Osteoblast (primary cell): ENCODE measurements around the gene CELF5. TPM values are rescaled to one million over a fixed set of nuclear protein-coding genes. Genes with fewer than 3 reads are reported as not detected.

Source experiments
- DNase-seq: peaks from one replicate; pipeline ENCODE4 v3.0.0; 2011; ENCODE audit warnings: low spot score, mixed read lengths; ENCODE audit not compliant: insufficient read length; ENCODE audit errors: missing footprints
- H2AFZ ChIP-seq: 2 replicates; pipeline ENCODE4 v1.6.0; 2011; ENCODE audit warnings: mild to moderate bottlenecking, low read length
- H3K27ac ChIP-seq: 2 replicates; pipeline ENCODE4 v1.5.1; 2011; ENCODE audit warnings: mild to moderate bottlenecking, low read depth, low read length, moderate library complexity
- H3K27me3 ChIP-seq: 2 replicates; pipeline ENCODE4 v1.6.0; 2012; ENCODE audit warnings: mild to moderate bottlenecking, control low read depth, inconsistent platforms, low read length, moderate library complexity; ENCODE audit not compliant: insufficient read depth
- H3K36me3 ChIP-seq: 2 replicates; pipeline ENCODE4 v1.5.1; 2011; ENCODE audit warnings: mild to moderate bottlenecking, low read length, control low read depth, moderate library complexity; ENCODE audit not compliant: insufficient read depth
- H3K4me1 ChIP-seq: 2 replicates; pipeline ENCODE4 v1.5.1; 2011; ENCODE audit warnings: mild to moderate bottlenecking, low read length, control low read depth, moderate library complexity; ENCODE audit not compliant: insufficient read depth
- H3K4me2 ChIP-seq: 2 replicates; pipeline ENCODE4 v1.6.0; 2011; ENCODE audit warnings: mild to moderate bottlenecking, low read length; ENCODE audit not compliant: insufficient read depth
- H3K4me3 ChIP-seq: fragments of 200-600 bp; sonication (generic); 3 replicates; pipeline ENCODE4 v1.5.1; 2012; ENCODE audit warnings: mild to moderate bottlenecking, low read length, inconsistent platforms; ENCODE audit not compliant: insufficient read depth
- H3K79me2 ChIP-seq: 2 replicates; pipeline ENCODE4 v1.6.0; 2012; ENCODE audit warnings: mild to moderate bottlenecking, low read length, control low read depth, inconsistent platforms; ENCODE audit not compliant: insufficient read depth
- H3K9me3 ChIP-seq: 2 replicates; pipeline ENCODE4 v1.5.1; 2011; ENCODE audit warnings: low read depth, low read length, control low read depth
- H4K20me1 ChIP-seq: 2 replicates; pipeline ENCODE4 v1.6.0; 2012; ENCODE audit warnings: mild to moderate bottlenecking, low read length, control low read depth; ENCODE audit not compliant: insufficient read depth
- CTCF ChIP-seq: IDR thresholded peaks from 2 replicates; pipeline ENCODE4 v1.5.1; 2011; ENCODE audit warnings: mild to moderate bottlenecking, low read depth, low read length, moderate library complexity; ENCODE audit errors: extremely low read depth
- total RNA-seq: library from RNA; depleted of rRNA; stranded (reverse); fragments of >200 nt; gene quantifications from 2 replicates; pipeline ENCODE4 v1.2.3, GENCODE V29; 2012

The CELF5 gene
- total RNA-seq, 1 donor: not detected

GRCh38 chr19:3313199-3313575, 88.7 kb downstream of the CELF5 start:
- no peak overlapping the region for H2AFZ ChIP-seq
- H3K27ac ChIP-seq: no peak overlapping the region
- no peaks in the 10 kb centered on the region for H4K20me1 ChIP-seq
- no peaks in the 10 kb centered on the region for H3K36me3 ChIP-seq
- H3K9me3 ChIP-seq: no peaks in the 10 kb centered on the region
- no peak overlapping the region for H3K4me2 ChIP-seq
- H3K4me1 ChIP-seq: no peaks in the 10 kb centered on the region
- peaks cover 20% of the 10 kb centered on the region for H3K27me3 ChIP-seq
- TF ChIP-seq CTCF: no peak
- DNase-seq: no peak
- H3K79me2 ChIP-seq: no peaks in the 10 kb centered on the region
- no peak overlapping the region for H3K4me3 ChIP-seq

GRCh38 chr19:3314962-3315675, 90.7 kb downstream of the CELF5 start:
- H3K79me2 ChIP-seq: no peaks in the 10 kb centered on the region
- no peak for DNase-seq
- H3K4me2 ChIP-seq: no peak overlapping the region
- H3K9me3 ChIP-seq: no peaks in the 10 kb centered on the region
- no peaks in the 10 kb centered on the region for H4K20me1 ChIP-seq
- peaks cover 8% of the 10 kb centered on the region for H3K4me1 ChIP-seq
- H3K27me3 ChIP-seq: peaks cover 17% of the 10 kb centered on the region
- H3K4me3 ChIP-seq: no peak overlapping the region
- H3K27ac ChIP-seq: no peak overlapping the region
- TF ChIP-seq CTCF: no peak
- no peak overlapping the region for H2AFZ ChIP-seq
- no peaks in the 10 kb centered on the region for H3K36me3 ChIP-seq

DNA sequence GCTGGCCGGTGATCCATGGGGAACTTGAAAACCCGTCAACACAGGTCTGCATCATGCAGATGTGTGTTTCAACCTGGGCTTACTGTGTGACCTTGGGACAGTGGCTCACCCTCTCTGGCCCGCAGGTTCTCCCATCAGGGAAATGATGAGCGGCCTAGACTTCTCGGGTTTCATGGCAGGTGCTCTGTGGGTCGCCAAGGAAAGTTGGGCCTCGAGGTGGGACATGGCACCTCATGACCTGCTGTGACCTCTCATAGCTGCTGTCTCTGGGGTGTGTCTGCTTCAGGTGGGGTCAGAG, 91.2 kb downstream of the CELF5 start:
- Histone ChIP-seq H3K27ac (no peak overlapping the region), H3K9me3 (no peaks in the 10 kb centered on the region), H2AFZ (no peak overlapping the region), H3K79me2 (no peaks in the 10 kb centered on the region), H3K4me3 (no peak overlapping the region), H3K4me2 (no peak overlapping the region), H3K36me3 (no peaks in the 10 kb centered on the region), H3K27me3 (peaks cover 15% of the 10 kb centered on the region), H4K20me1 (no peaks in the 10 kb centered on the region), H3K4me1 (peaks cover 9% of the 10 kb centered on the region)
- no peak for TF ChIP-seq CTCF
- DNase-seq: no peak

DNA sequence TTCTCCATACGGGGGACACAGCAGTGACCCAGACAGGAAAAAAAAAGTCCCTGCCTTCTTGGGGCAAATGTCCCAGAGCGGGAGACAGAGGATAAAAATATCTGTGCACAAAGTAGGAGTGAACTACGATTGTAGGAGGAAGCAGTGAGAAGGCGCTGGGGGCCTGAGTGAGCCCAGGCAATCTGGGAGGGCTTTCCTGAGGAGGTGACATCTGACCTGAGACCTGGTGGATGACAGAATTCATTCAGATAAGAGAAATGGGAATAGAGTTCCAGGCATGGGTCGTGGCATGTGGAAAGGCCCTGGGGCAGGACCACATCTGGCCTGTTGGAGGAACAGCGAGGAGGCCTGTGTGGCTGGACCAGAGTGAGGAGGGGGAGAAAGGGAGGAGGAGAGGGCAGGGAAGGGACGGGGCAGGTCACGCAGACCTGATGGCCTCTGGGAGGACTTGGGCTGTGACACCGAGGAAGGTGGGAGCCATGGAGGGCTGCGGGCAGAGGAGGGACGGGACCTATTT, 91.7 kb downstream of the CELF5 start:
- H3K27me3 ChIP-seq: peaks cover 20% of the 10 kb centered on the region
- H4K20me1 ChIP-seq: no peaks in the 10 kb centered on the region
- H3K79me2 ChIP-seq: no peaks in the 10 kb centered on the region
- no peak for DNase-seq
- H3K27ac ChIP-seq: no peak overlapping the region
- peaks cover 9% of the 10 kb centered on the region for H3K4me1 ChIP-seq
- no peaks in the 10 kb centered on the region for H3K36me3 ChIP-seq
- no peaks in the 10 kb centered on the region for H3K9me3 ChIP-seq
- no peak overlapping the region for H3K4me3 ChIP-seq
- H2AFZ ChIP-seq: no peak overlapping the region
- TF ChIP-seq CTCF: no peak
- H3K4me2 ChIP-seq: no peak overlapping the region
